ENCODE measurements around the gene SLC25A13.

DNA sequence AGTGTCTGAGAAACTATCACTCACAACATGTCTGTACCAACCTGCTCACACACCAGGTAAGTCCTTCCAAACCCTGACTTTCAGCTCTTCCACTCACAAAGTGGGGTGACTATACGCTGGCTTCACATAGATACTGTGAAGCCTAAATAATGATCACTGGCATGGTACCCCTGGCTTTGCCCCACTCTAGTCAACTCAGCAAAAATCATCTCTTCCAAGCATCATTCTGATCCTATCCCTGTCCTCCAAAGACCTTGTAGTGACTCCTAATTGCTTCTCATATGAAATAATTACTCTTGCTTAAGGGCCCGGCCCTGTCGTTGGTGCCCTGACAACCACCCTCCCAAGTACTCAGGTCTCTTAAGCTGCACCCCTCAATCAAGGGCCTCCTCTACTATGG lies 97.8 kb downstream of the SLC25A13 start:
- TF ChIP-seq CTCF (conservative IDR thresholded peaks at IDR 0.05; ENCODE audit: low read depth, low read length): no peak
- TF ChIP-seq POLR2A (IDR thresholded peaks at IDR 0.05; ENCODE audit: low read depth, low read length): no peak
- TF ChIP-seq RCOR1 (IDR thresholded peaks at IDR 0.05; ENCODE audit: insufficient replicate concordance, low read length): no peak
- no peak for TF ChIP-seq SMC3 (IDR thresholded peaks at IDR 0.05; ENCODE audit: low read depth, low read length)
- no peak for TF ChIP-seq MAZ (IDR thresholded peaks at IDR 0.05; ENCODE audit: borderline replicate concordance, low read depth, low read length)

Data from IMR-90 (cell line).